ENCODE data around the gene KCTD15. TPM values are rescaled to one million over a fixed set of nuclear protein-coding genes. Genes with fewer than 3 reads are reported as not detected.

Gene KCTD15
- total RNA-seq, 1 experiment from 2014 or later, result 9.9 TPM

- Histone ChIP-seq H3K27me3 (replicated peaks; ENCODE audit: insufficient read depth, low read depth, low read length, poor library complexity) (no peaks in the 10 kb centered on the region), H3K4me3 (ENCODE audit: low read depth, low read length, poor library complexity, severe bottlenecking) (no peak overlapping the region), H3K36me3 (ENCODE audit: insufficient read depth, low read length, poor library complexity, severe bottlenecking) (no peaks in the 10 kb centered on the region), H3K27ac (ENCODE audit: low read depth, low read length, poor library complexity, severe bottlenecking) (no peak overlapping the region), H3K9me3 (ENCODE audit: low read depth, low read length, poor library complexity, severe bottlenecking) (no peaks in the 10 kb centered on the region), H3K4me1 (ENCODE audit: insufficient read depth, low read length, poor library complexity, severe bottlenecking) (peaks cover 29% of the 10 kb centered on the region)
- no TSS peak for BruUV-seq (replicated peaks)
- intact Hi-C loops (cut with micrococcal nuclease; ENCODE audit: unreplicated experiment), result no loop called here
- ChIA-PET POLR2A (ENCODE audit: low non-redundant PET) (no interaction called here), CTCF (interaction anchor here (2.0 kb wide), 1 partner anchor 23 kb away, joined by 6 read pairs; no protein-coding TSS in a partner anchor)
- DNase-seq (ENCODE audit: low spot score), result peak; percentile 71
- TF ChIP-seq EZH2 (IDR thresholded peaks at IDR 0.05; ENCODE audit: borderline replicate concordance, low read depth, low read length, poor library complexity, severe bottlenecking), result no peak
- no peak for TF ChIP-seq CTCF (conservative IDR thresholded peaks at IDR 0.05; ENCODE audit: low read depth, low read length)
Measured at GRCh38 chr19:33755099-33756035, 41.3 kb upstream of the KCTD15 start.

- no peaks in the 10 kb centered on the region for H3K9me3 ChIP-seq (ENCODE audit: low read depth, low read length, poor library complexity, severe bottlenecking)
- peaks cover 29% of the 10 kb centered on the region for H3K4me1 ChIP-seq (ENCODE audit: insufficient read depth, low read length, poor library complexity, severe bottlenecking)
- H3K4me3 ChIP-seq (ENCODE audit: low read depth, low read length, poor library complexity, severe bottlenecking), result no peak overlapping the region
- no TSS peak for BruUV-seq (replicated peaks)
- H3K36me3 ChIP-seq (ENCODE audit: insufficient read depth, low read length, poor library complexity, severe bottlenecking), result no peaks in the 10 kb centered on the region
- H3K27me3 ChIP-seq (replicated peaks; ENCODE audit: insufficient read depth, low read depth, low read length, poor library complexity), result no peaks in the 10 kb centered on the region
- intact Hi-C loops (cut with micrococcal nuclease; ENCODE audit: unreplicated experiment), result no loop called here
- DNase-seq (ENCODE audit: low spot score), result no peak
- ChIA-PET CTCF (interaction anchor here (2.0 kb wide), 1 partner anchor 22 kb away, joined by 6 read pairs; no protein-coding TSS in a partner anchor), POLR2A (ENCODE audit: low non-redundant PET) (no interaction called here)
- H3K27ac ChIP-seq (ENCODE audit: low read depth, low read length, poor library complexity, severe bottlenecking), result no peak overlapping the region
- no peak for TF ChIP-seq CTCF (conservative IDR thresholded peaks at IDR 0.05; ENCODE audit: low read depth, low read length)
- no peak for TF ChIP-seq EZH2 (IDR thresholded peaks at IDR 0.05; ENCODE audit: borderline replicate concordance, low read depth, low read length, poor library complexity, severe bottlenecking)
Measured at GRCh38 chr19:33756177-33756576, 40.5 kb upstream of the KCTD15 start.

GRCh38 chr19:33758541-33759013, 38.1 kb upstream of the KCTD15 start:
- H3K4me3 ChIP-seq (ENCODE audit: low read depth, low read length, poor library complexity, severe bottlenecking), result no peak overlapping the region
- H3K36me3 ChIP-seq (ENCODE audit: insufficient read depth, low read length, poor library complexity, severe bottlenecking), result no peaks in the 10 kb centered on the region
- peaks cover 12% of the 10 kb centered on the region for H3K4me1 ChIP-seq (ENCODE audit: insufficient read depth, low read length, poor library complexity, severe bottlenecking)
- intact Hi-C loops (cut with micrococcal nuclease; ENCODE audit: unreplicated experiment), result no loop called here
- CTCF ChIA-PET, result no interaction called here
- DNase-seq (ENCODE audit: low spot score), result no peak
- no peaks in the 10 kb centered on the region for H3K9me3 ChIP-seq (ENCODE audit: low read depth, low read length, poor library complexity, severe bottlenecking)
- TF ChIP-seq CTCF (conservative IDR thresholded peaks at IDR 0.05; ENCODE audit: low read depth, low read length) (no peak), EZH2 (IDR thresholded peaks at IDR 0.05; ENCODE audit: borderline replicate concordance, low read depth, low read length, poor library complexity, severe bottlenecking) (no peak)
- no TSS peak for BruUV-seq (replicated peaks)
- POLR2A ChIA-PET (ENCODE audit: low non-redundant PET), result no interaction called here
- H3K27ac ChIP-seq (ENCODE audit: low read depth, low read length, poor library complexity, severe bottlenecking), result no peak overlapping the region
- no peaks in the 10 kb centered on the region for H3K27me3 ChIP-seq (replicated peaks; ENCODE audit: insufficient read depth, low read depth, low read length, poor library complexity)
